A172 (cell line): ENCODE results near the gene HAPLN3. TPM values are rescaled to one million over a fixed set of nuclear protein-coding genes. Genes with fewer than 3 reads are reported as not detected.

Experiments
- DNase-seq: peaks from one replicate; pipeline ENCODE4 v3.0.0-alpha.2; 2015; ENCODE audit warnings: low spot score
- total RNA-seq: library from RNA; depleted of rRNA; stranded (reverse); fragments of >200 nt; shearing (Covaris generic); gene quantifications from 2 replicates; pipeline ENCODE4 v1.2.3, GENCODE V29; 2014

The HAPLN3 gene
- total RNA-seq, 1 experiment from 2014 or later: 2.3 TPM

- DNase-seq: no peak
Measured at GRCh38 chr15:88860212-88860611, 35.1 kb downstream of the HAPLN3 start.

GRCh38 chr15:88859550-88859949, 35.8 kb downstream of the HAPLN3 start:
- DNase-seq: no peak

GRCh38 chr15:88858934-88859333, 36.4 kb downstream of the HAPLN3 start:
- DNase-seq: no peak

- DNase-seq: no peak
Measured at GRCh38 chr15:88852476-88852875, 42.9 kb downstream of the HAPLN3 start.

GRCh38 chr15:88849376-88850072, 45.8 kb downstream of the HAPLN3 start:
- no peak for DNase-seq

- DNase-seq: no peak
Measured at GRCh38 chr15:88848203-88848602, 47.1 kb downstream of the HAPLN3 start.

- no peak for DNase-seq
Measured at GRCh38 chr15:88847144-88847543, 48.2 kb downstream of the HAPLN3 start.

- no peak for DNase-seq
Measured at GRCh38 chr15:88845616-88846015, 49.7 kb downstream of the HAPLN3 start.

GRCh38 chr15:88844749-88845386, 50.5 kb downstream of the HAPLN3 start:
- DNase-seq: no peak

- no peak for DNase-seq
Measured at GRCh38 chr15:88843334-88843733, 52.0 kb downstream of the HAPLN3 start.

GRCh38 chr15:88842156-88842555, 53.2 kb downstream of the HAPLN3 start:
- no peak for DNase-seq

GRCh38 chr15:88841236-88841635, 54.1 kb downstream of the HAPLN3 start:
- no peak for DNase-seq

- no peak for DNase-seq
Measured at GRCh38 chr15:88839961-88840360, 55.4 kb downstream of the HAPLN3 start.

- DNase-seq: no peak
Measured at GRCh38 chr15:88839146-88839545, 56.2 kb downstream of the HAPLN3 start.

GRCh38 chr15:88838667-88839066, 56.7 kb downstream of the HAPLN3 start:
- DNase-seq: no peak

- DNase-seq: peak; percentile 5
Measured at GRCh38 chr15:88835646-88836045, 59.7 kb downstream of the HAPLN3 start.

- no peak for DNase-seq
Measured at GRCh38 chr15:88835119-88835518, 60.2 kb downstream of the HAPLN3 start.

GRCh38 chr15:88834211-88834812, 61.0 kb downstream of the HAPLN3 start:
- peak; percentile 31 for DNase-seq

- no peak for DNase-seq
Measured at GRCh38 chr15:88833731-88834100, 61.6 kb downstream of the HAPLN3 start.

GRCh38 chr15:88832820-88833730, 62.3 kb downstream of the HAPLN3 start:
- no peak for DNase-seq

- no peak for DNase-seq
Measured at GRCh38 chr15:88830016-88830415, 65.3 kb downstream of the HAPLN3 start.

- DNase-seq: no peak
Measured at GRCh38 chr15:88828791-88829190, 66.6 kb downstream of the HAPLN3 start.
